RWPE2 (cell line): Measurements from ENCODE around the gene WDR88.
"Not testable (repeated sequence)": the region's sequence is repeated elsewhere in the genome, so short reads cannot be mapped to it uniquely, and the experiment has no call there.

ENCODE experiments used
- ATAC-seq: fragments of 200-7000 bp; cut with Tn5 transposase; 3 replicates; pipeline ENCODE4 v1.9.1; 2021; ENCODE audit warnings: low read depth
- DNase-seq: peaks from one replicate; pipeline ENCODE4 v3.0.0-alpha.2; 2020; ENCODE audit warnings: low spot score
- H3K27ac ChIP-seq: fragments of 450-650 bp; 2 replicates; pipeline ENCODE4 v1.5.1; 2017; ENCODE audit warnings: mild to moderate bottlenecking; ENCODE audit not compliant: poor library complexity, severe bottlenecking
- H3K27me3 ChIP-seq: fragments of 250-450 bp; sonication (Bioruptor Pico); 2 replicates; pipeline ENCODE4 v1.5.1; 2021; ENCODE audit warnings: mild to moderate bottlenecking, moderate library complexity; ENCODE audit not compliant: insufficient read depth, poor library complexity, severe bottlenecking
- H3K36me3 ChIP-seq: fragments of 250-450 bp; sonication (Bioruptor Pico); 2 replicates; pipeline ENCODE4 v1.5.1; 2020; ENCODE audit warnings: low read depth, mild to moderate bottlenecking, moderate library complexity
- H3K4me1 ChIP-seq: fragments of 250-450 bp; sonication (Bioruptor Pico); 2 replicates; pipeline ENCODE4 v1.5.1; 2021; ENCODE audit warnings: mild to moderate bottlenecking, moderate library complexity; ENCODE audit not compliant: insufficient read depth, poor library complexity, severe bottlenecking
- H3K4me3 ChIP-seq: fragments of 250-450 bp; sonication (Bioruptor Pico); 2 replicates; pipeline ENCODE4 v1.5.1; 2021; ENCODE audit warnings: mild to moderate bottlenecking, moderate library complexity; ENCODE audit not compliant: severe bottlenecking
- H3K9me3 ChIP-seq: fragments of 250-450 bp; sonication (Bioruptor Pico); 2 replicates; pipeline ENCODE4 v1.5.1; 2021; ENCODE audit warnings: mild to moderate bottlenecking, moderate library complexity; ENCODE audit not compliant: severe bottlenecking
- TF ChIP-seq, protein P1 (sequence below): fragments of 450-650 bp; IDR thresholded peaks from one replicate; pipeline ENCODE4 v1.5.1; 2017; ENCODE audit warnings: mild to moderate bottlenecking, moderate library complexity; ENCODE audit not compliant: poor library complexity, severe bottlenecking

Gene WDR88

GRCh38 chr19:33217881-33218280 lies 86.0 kb downstream of the WDR88 start:
- Histone ChIP-seq H3K4me1 (no peaks in the 10 kb centered on the region), H3K27ac (no peak overlapping the region), H3K27me3 (peaks cover 7% of the 10 kb centered on the region), H3K4me3 (no peak overlapping the region), H3K36me3 (no peaks in the 10 kb centered on the region), H3K9me3 (no peaks in the 10 kb centered on the region)
- DNase-seq (no peak), ATAC-seq (no peak)
- TF ChIP-seq, protein P1, sequence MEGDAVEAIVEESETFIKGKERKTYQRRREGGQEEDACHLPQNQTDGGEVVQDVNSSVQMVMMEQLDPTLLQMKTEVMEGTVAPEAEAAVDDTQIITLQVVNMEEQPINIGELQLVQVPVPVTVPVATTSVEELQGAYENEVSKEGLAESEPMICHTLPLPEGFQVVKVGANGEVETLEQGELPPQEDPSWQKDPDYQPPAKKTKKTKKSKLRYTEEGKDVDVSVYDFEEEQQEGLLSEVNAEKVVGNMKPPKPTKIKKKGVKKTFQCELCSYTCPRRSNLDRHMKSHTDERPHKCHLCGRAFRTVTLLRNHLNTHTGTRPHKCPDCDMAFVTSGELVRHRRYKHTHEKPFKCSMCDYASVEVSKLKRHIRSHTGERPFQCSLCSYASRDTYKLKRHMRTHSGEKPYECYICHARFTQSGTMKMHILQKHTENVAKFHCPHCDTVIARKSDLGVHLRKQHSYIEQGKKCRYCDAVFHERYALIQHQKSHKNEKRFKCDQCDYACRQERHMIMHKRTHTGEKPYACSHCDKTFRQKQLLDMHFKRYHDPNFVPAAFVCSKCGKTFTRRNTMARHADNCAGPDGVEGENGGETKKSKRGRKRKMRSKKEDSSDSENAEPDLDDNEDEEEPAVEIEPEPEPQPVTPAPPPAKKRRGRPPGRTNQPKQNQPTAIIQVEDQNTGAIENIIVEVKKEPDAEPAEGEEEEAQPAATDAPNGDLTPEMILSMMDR: no peak

GRCh38 chr19:33219261-33219815 lies 87.4 kb downstream of the WDR88 start:
- Histone ChIP-seq H3K27me3 (peaks cover 14% of the 10 kb centered on the region), H3K9me3 (no peaks in the 10 kb centered on the region), H3K27ac (no peak overlapping the region), H3K4me3 (no peak overlapping the region), H3K36me3 (no peaks in the 10 kb centered on the region), H3K4me1 (no peaks in the 10 kb centered on the region)
- TF ChIP-seq, protein P1: no peak
- DNase-seq (no peak), ATAC-seq (no peak)

DNA sequence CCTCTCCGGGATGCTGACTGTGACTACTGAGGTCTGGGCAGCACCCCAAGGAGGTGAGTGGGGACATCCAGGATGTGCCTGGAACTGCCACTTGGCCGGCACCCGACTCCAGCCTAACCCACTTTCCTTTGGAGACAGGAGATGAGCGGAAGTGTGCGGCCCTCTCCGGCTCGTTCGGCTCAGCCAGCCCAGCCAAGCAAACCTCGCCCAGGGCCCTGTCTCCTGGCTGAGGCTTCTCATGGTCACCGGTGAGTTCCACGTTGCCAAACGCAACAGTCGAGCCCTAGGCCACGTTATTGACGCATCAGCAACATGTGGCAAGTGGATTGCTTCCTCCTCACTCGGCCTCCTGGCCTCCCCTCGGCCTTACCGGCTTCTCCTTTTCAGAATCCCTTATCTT lies 88.2 kb downstream of the WDR88 start:
- Histone ChIP-seq H3K27ac (no peak overlapping the region), H3K36me3 (no peaks in the 10 kb centered on the region), H3K4me1 (no peaks in the 10 kb centered on the region), H3K9me3 (no peaks in the 10 kb centered on the region), H3K27me3 (peaks cover 22% of the 10 kb centered on the region), H3K4me3 (no peak overlapping the region)
- TF ChIP-seq, protein P1: no peak
- DNase-seq: no peak
- no peak for ATAC-seq

- DNase-seq: no peak
- Histone ChIP-seq H3K4me3 (no peak overlapping the region), H3K36me3 (no peaks in the 10 kb centered on the region), H3K27me3 (peaks cover 26% of the 10 kb centered on the region), H3K9me3 (no peaks in the 10 kb centered on the region), H3K4me1 (no peaks in the 10 kb centered on the region), H3K27ac (no peak overlapping the region)
- TF ChIP-seq, protein P1: no peak
- no peak for ATAC-seq
Observed at GRCh38 chr19:33220735-33221134, 88.8 kb downstream of the WDR88 start.

GRCh38 chr19:33221638-33222037 lies 89.7 kb downstream of the WDR88 start:
- TF ChIP-seq, protein P1: no peak
- H3K4me1 ChIP-seq: no peaks in the 10 kb centered on the region
- no peak overlapping the region for H3K4me3 ChIP-seq
- no peak for DNase-seq
- ATAC-seq: no peak
- no peaks in the 10 kb centered on the region for H3K9me3 ChIP-seq
- H3K27me3 ChIP-seq: peaks cover 35% of the 10 kb centered on the region
- no peaks in the 10 kb centered on the region for H3K36me3 ChIP-seq
- no peak overlapping the region for H3K27ac ChIP-seq

GRCh38 chr19:33222255-33222654 lies 90.3 kb downstream of the WDR88 start:
- not testable (repeated sequence) for ATAC-seq, DNase-seq, H3K9me3 ChIP-seq, H3K4me1 ChIP-seq, H3K36me3 ChIP-seq, H3K27ac ChIP-seq, H3K4me3 ChIP-seq
- peaks cover 40% of the 10 kb centered on the region for H3K27me3 ChIP-seq
